Ecto neural progenitor cell (in vitro differentiated cells): ENCODE data around the gene EWSR1.

Source experiments
- DNase-seq: peaks from one replicate; pipeline ENCODE4 v3.0.0-alpha.2; 2018; ENCODE audit warnings: low spot score

EWSR1 gene

GRCh38 chr22:29251265-29251664, 16.8 kb upstream of the EWSR1 start:
- no peak for DNase-seq

DNA sequence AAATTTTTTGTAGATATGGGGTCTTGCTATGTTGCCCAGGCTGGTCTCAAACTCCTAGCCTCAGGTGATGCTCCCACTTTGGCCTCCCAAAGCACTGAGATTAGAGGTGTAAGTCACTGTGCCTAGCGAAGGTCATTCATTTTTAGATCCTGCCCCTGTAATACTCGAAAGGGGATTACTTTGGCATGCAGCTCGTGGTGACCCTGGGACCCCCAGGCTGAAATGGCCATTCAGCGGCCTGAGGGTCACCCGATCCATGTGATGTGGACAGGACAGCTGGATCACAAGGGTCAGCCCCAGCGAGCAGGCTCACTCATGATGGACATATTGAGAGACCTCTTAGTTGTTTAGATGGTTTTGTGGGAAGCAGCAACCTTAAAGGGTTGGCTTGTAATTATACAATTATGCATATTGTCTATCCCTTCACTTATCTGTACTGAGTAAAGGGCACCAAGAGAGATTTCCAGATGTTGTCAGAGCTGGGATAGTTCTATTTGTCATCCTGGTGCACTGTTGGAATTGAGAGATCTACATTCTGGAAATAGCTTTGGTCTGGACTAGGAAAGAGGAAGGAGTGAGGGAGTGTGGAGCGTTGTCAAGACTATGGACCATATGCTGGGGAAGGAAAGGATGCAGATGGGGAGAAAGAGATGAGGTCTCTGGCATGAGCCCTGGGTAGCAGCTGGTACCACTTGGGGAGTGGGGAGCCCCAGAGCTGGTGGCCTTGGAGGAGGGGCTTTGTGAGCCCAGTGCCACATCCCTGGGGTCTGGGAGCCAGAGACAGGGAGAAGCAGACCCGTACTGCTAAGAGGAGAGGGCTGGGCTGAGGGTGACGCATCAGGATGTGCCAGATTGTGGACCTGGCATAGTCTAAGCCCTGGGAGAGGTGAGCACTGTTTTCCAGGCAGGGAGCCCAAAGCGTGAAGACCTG, 15.8 kb upstream of the EWSR1 start:
- DNase-seq, result no peak

- no peak for DNase-seq
Measured at GRCh38 chr22:29253561-29254285, 14.3 kb upstream of the EWSR1 start.

GRCh38 chr22:29254286-29254660, 13.8 kb upstream of the EWSR1 start:
- DNase-seq, result no peak

DNA sequence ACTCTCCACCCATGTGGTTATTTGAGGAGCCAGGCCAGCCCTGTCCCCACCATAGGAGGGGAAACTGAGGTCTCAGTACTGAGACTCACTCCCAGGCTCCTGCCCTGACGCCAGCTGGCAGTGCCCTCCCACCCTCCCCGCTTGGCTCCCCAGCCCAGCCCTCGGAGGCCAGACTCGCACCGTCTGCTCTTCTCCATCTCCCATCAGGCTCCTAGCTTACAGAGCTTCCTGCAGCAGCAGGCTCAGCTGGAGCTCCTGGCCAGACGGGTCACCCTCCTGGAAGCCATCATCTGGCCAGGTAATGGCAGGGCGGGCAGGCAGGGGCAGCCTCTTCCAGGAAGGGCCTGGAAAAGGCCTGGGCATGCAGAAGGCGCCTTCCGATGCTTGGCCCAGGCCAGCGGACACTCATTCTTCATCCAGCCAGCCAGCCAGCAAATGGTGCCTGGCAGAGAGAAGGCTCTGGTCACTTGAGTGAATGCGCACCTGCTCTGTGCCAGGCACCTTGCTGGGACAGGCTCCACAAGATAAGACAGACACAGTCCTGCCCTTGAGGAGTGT, 12.9 kb upstream of the EWSR1 start:
- no peak for DNase-seq

DNA sequence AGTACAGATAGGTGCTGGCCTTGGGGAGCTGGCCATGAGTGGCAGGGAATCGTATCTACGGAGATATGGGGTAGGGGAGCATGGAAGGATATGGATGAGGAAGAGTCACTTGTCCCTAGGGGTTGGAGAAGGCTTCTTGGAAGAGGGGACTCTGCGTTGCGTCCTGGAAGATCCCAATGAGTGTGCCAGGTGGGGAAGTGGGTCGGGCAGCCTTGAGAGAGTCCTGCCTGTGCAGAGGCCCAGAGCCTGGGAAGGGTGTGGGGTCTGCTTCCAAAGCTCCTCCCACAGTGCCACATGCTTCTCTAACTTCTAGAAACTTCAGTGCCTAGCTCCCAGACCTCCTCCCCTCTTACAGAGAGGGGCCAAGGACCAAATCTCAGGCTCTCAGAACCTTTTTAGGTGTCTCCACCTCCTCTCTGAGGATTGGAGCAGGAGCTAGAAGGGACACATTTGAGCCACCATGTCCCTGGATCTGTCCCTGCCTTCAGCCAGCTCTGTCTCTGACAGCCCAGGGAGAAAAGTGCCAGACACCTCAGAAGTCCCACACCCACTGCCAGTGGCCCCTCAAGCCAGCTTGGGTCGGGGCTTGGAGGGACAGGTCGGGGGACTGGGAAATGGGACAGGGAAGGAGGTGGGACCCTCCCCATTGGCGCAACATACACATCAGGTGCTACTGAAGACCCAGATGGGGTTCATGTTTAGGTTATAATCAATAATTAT, 11.3 kb upstream of the EWSR1 start:
- DNase-seq, result no peak

- DNase-seq, result no peak
Measured at GRCh38 chr22:29257751-29258181, 10.3 kb upstream of the EWSR1 start.

DNA sequence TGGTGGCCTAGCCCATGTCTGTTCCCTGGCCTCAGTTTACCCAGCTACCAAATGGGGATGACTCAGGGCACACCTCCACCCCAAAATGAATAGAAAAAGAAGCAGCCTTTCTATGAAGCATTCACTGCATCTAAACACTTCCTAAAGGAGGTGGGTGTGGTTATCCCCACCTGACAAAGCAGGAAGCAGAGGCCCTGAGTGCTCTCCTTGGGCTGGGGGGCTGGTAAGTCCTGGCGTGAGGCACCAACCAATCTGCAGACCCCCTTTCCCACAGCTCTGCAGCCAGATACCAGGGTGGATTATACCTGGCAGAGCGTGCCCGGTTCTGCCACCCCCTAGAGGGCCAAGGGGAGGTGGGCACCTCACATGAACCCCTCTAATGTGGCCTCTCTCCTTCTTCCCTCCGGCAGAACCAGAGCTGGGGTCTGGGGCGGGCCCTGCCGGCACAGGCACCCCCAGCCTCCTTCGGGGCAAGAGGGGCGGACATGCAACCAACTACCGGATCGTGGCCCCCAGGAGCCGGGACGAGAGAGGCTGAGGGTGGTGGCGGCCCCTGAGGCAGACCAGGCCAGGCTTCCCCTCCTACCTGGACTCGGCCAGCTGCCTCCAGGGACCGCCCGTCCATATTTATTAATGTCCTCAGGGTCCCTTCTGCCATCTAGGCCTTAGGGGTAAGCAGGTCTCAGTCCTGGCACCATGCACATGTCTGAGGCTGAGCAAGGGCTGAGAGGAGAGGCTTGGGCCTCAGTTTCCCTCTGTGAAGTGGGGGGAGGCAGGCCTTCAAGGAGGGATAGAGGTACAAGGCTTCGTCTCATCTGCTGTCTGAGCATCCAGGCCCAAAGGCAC, 9.4 kb upstream of the EWSR1 start:
- no peak for DNase-seq

GRCh38 chr22:29259253-29259899, 8.7 kb upstream of the EWSR1 start:
- no peak for DNase-seq

DNA sequence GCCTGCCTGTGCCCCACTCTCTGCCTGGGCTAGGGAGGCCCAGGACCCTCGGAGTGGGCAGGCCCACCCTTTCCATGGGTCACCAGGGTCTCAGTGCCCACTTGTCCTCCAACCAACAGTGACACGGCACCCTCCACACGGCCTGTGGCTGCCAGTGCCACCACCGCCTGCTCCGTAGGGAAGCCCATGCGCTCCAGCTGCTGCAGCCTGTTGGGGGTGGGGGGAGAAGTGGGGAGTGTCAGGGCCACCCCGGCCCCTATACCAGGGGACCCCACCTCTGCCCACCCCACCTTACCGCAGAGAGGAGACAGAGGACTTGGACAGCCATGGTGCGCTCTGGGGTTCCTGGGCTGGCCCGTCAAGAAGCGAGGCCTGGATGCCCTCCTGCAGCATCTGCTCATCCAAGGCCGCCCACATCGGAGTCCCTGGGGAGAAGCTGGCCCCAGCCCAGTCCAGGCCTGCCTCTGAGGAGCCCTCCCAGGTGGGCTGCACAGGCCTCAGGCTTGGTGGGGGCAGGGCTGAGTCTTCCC, 8.0 kb upstream of the EWSR1 start:
- no peak for DNase-seq

DNA sequence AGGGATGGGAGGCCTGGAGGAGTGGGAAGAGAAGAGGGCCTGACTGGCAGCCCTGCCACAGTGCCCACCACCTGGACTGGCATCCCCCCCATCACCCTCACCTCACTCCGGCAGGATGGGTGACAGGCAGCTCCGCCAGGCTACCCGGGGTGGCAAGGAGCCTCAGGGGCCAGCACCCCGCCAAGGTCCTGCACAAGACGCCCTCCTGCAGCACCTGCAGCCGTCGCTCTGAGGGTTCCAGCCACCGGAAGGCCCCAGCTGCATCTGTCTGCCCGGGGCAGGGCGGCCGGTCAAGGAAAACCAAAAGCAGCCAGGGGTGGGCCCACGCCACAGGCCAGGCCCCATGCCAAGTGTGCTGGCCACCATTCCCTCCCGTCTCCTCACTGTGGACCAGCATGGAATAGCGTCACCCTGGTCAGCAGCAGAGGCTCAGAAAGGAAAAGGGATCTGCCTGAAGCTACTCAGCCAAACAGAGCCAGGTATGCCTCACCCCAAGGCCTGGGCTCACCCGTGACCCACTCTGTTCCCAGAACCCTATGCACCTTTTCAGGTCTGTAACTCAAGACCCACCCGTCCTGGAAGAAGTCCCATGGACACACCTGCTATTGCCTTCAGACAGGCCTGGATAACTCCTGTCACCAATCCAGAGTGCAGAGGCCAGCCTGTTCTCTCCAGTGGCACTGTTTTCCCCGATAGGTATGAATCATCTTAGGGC, 7.3 kb upstream of the EWSR1 start:
- DNase-seq, result no peak

- DNase-seq, result no peak
Measured at GRCh38 chr22:29263791-29264276, 4.2 kb upstream of the EWSR1 start.

DNA sequence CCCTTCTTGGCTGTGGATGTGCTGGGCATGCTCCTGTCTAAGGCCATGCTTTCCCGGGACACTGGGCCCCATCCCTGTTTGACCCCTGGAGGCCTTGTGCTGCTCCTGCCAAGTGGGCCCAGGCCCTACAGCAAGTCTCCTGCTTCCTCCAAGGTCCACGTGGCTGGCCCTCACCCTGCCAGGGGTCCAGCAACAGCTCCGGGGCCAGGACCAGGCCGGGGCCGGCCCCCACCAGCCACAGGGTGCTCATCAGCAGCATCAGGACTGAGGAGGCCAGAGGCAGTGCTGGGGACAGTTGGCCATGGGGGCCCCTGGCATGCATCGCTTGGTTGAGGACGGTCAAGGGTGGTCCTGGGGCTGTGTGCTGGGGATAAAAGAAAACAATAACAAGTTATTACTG, 2.8 kb upstream of the EWSR1 start:
- no peak for DNase-seq

GRCh38 chr22:29265929-29266328, 2.1 kb upstream of the EWSR1 start:
- no peak for DNase-seq

- DNase-seq, result no peak
Measured at GRCh38 chr22:29266564-29267461, 1.3 kb upstream of the EWSR1 start.

- no peak for DNase-seq
Measured at GRCh38 chr22:29267462-29267857, 608 bp upstream of the EWSR1 start.

- no peak for DNase-seq
Measured at GRCh38 chr22:29268511-29269229, 602 bp downstream of the EWSR1 start.

- no peak for DNase-seq
Measured at GRCh38 chr22:29269230-29269604, 1.1 kb downstream of the EWSR1 start.
